GM21576 (cell line): ENCODE measurements around the gene DNAJC3.
"Not testable (repeated sequence)": the region's sequence is repeated elsewhere in the genome, so short reads cannot be mapped to it uniquely, and the experiment has no call there.

Source experiments
- ATAC-seq: cut with Tn5 transposase; IDR thresholded peaks from one replicate; pipeline ENCODE4 v1.9.1; 2021; ENCODE audit warnings: mild to moderate bottlenecking, moderate library complexity; ENCODE audit not compliant: unreplicated experiment

Gene DNAJC3

DNA sequence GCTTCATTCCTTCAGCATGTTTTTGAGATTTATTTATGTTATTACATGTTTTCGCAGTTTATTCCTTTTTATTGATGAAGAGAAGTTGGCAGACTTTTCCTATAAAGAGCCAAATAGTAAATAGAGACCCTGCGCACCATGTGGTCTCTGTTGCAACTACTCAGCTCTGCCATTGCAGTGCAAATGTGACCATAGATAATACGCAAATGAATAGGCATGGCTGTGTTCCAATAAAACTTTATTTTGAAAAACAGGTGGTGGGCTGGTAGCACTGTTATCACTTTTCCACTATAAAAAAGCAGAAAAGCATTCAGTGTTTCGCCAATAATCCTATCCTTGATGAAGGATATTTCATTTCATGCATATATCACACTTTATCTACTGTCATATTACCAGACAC, 95.0 kb downstream of the DNAJC3 start:
- ATAC-seq, result no peak

DNA sequence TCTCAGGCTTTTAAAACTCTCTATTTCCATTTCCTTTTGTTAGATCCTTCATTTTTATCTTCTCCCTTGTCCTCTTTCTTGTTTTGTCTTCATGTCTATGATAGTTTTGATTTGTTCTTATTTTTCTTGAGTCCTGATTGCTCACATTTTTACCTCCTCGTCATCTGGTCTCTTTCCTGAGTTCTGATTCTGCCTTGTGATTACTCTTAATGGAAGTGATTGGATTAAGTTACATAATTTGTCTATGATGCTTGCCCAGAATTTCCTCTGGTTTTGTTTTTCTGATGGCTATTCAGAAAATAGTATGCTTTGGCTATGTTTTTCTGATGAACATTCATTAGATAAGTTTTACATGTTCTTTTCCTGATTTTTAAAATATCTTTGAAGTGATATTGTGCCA, 102.6 kb downstream of the DNAJC3 start:
- no peak for ATAC-seq

DNA sequence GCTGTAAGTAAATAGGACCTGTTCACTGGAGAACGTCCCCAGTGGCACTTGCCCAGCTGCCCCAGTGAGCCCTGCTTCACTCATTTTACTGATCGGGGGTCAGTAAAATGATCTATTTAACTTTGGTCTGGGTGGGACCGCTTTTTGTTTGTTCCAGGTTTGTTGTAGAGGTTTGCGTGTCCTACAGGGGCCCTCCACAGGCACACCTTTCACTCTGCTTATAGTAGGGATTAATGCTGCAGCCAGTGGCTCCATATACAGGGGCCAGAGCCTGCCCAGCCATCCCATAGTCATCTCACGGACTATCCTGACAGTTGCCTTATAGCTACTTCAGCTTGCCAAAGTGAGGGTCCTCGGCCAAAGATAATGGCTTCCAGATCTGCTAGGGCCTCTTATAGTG, 104.1 kb downstream of the DNAJC3 start:
- ATAC-seq, result no peak

DNA sequence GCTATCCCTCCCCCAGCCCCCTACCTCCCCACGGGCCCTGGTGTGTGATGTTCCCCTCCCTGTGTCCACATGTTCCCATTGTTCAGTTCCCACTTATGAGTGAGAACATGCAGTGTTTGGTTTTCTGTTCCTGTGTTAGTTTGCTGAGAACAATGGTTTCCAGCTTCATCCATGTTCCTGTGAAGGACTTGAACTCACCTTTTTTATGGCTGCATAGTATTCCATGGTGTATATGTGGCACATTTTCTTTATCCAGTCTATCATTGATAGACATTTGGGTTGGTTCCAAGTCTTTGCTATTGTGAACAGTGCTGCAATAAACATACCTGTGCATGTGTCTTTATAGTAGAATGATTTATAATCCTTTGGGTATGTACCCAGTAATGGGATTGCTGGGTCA, 105.0 kb downstream of the DNAJC3 start:
- not testable (repeated sequence) for ATAC-seq

DNA sequence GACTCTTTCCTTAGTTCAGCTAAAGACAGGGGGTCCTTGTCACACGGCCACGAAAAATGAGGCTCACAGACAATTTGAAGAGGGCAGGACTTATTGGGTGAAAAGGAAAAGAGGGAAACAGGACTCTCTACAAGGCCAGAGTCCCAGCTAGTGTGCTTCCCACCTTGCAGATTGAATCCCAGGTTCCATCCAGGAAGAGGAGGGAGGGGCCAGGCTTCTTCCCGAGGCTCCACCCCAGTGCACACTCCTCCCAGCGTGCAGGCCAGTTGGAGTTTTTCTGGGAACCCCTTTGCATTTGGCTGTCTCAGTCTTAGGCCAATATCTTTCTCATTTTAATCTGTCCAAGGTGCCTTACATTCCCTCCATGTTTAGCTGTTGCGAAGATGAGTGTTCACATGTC, 106.8 kb downstream of the DNAJC3 start:
- no peak for ATAC-seq

DNA sequence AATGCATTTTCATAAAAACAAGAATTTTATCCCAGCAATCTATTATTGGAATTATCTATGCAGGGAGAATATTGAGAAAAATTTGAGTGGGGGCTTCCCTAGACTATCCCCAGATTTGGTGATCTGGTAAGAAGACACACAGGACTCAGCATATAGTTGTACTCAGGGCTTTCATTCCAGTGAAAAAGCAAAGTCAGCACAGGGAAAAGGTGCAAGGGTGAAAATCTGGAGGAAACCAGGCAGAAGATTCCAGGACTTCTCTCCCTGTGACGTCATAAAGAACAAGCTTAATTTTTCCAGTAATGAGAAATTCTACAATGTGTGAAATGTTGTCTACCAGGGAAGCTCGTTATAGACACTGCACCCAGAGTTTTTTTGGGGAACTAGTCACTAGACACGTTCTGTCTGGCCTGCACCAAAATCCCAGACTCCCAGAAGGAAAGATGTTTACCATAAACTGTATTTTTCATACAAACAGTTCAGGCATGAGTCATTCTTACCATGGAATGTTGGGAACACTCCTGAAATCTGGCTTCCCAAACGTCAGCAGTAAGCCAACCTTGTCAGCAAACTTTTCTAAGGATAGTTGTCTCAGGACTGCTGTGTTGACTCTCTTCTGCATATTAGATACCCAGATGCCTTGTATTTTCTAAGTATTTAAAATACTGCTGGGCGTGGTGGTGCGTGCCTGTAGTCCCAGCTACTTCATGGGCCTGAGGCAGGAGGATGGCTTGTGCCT, 107.4 kb downstream of the DNAJC3 start:
- no peak for ATAC-seq

DNA sequence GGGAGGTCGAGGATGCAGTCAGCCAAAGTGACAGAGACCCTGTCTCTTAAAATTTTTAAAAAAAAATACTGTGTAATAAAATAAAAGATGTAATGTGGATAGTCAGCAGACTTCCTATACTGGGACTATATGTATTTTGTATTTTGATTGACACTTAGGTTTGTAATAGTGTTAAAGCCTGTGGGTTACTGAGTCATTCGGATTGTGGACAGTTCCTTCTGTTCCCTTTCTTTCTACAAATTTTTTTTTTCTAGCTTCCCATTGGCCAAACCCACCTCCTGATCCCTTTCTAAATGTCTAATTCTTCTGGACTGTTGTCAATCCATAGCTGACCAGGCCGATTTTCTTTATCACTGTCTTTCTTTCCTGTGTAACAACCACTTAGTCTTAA, 108.0 kb downstream of the DNAJC3 start:
- ATAC-seq, result no peak

DNA sequence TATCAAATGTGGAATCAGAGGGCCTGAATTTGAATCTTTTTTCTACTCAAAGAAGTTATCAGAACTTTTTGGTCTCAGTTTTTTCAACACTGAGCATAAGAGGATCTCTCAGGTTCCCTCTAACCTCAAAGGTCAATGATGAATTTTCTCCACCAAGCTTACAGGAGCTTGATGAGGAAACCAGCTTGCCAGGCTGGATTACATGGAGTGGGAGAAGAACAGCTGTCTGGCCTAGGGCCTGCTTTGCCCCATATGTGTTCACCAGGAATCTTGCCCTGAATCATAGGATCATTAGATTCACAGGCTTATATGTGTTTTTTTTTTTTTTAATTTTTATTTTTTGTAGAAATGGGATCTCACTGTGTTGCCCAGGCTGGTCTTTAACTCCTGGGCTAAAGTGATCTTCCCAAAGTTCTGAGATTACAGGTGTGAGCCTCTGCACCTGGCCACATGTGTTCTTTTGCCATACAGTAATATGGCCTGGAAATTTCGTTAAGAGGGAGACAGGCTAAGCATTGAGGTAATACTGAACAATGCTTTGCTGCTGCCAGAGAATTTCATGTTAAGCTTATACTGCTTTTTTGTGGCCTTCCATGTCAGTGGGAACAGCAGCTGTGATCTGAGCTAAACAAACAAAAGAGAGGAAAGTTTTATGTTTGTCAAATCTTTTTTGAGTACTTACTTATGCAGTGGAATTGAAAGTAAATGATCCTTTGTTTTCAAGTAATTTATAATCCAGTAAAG, 110.6 kb downstream of the DNAJC3 start:
- ATAC-seq, result no peak

DNA sequence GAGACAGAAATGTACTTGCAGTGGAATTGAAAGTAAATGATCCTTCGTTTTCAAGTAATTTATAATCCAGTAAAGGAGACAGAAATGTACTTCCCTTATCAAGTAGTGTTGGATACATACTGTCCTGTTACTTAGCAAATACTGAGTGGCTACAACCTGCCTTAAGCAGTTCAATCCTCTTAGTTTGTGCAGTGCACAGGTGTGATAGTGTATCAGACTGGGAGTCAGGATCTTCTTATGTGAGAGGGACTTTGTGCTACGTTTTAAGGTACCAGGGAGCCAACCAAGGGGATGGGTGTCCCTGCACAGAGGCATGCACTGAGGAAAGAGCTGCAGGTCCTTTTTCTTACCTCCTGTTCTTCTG, 111.1 kb downstream of the DNAJC3 start:
- no peak for ATAC-seq

DNA sequence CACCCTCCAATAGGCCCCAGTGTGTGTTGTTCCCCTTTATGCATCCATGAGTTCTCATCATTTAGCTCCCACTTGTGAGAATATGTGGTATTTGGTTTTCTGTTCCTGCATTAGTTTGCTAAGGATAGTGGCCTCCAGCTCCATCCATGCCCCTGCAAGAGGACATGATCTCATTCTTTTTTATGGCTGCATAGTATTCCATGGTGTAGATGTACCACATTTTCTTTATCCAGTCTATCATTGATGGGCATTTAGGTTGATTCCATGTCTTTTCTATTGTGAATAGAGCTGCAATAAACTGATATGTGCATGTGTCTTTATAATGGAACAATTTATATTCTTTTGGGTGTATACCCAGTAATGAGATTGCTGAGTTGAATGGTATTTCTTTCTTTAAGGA, 112.4 kb downstream of the DNAJC3 start:
- ATAC-seq, result not testable (repeated sequence)

DNA sequence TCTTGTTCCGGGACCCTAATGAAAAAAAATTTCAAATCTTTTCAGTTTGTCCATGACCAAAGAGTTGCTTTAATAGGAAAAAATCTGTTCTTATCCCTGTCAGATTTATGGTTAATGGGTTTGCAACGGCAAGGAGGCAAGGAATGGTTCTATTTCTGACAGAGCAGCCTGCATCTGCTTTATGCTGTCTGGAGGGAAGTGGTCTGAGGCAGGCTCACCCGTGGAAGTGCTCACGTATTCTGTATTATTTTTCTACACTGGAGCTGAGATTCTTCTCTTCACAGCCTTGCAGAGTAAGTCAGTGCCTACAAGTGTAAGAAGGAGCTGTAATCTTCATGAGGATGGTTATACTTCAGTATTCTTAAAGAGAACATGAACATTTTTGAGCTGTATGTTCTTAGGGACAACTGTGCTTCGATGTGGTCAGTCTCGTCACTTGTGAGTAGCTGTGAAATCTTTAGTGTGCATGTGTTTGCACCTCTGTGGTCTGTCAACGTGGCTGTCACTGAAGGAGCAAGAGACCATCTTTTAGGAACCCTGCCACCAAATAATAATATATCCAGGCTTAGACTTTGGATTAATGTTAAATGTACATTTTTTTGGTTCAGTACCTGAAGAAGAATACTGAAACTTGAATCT, 114.3 kb downstream of the DNAJC3 start:
- ATAC-seq, result no peak

DNA sequence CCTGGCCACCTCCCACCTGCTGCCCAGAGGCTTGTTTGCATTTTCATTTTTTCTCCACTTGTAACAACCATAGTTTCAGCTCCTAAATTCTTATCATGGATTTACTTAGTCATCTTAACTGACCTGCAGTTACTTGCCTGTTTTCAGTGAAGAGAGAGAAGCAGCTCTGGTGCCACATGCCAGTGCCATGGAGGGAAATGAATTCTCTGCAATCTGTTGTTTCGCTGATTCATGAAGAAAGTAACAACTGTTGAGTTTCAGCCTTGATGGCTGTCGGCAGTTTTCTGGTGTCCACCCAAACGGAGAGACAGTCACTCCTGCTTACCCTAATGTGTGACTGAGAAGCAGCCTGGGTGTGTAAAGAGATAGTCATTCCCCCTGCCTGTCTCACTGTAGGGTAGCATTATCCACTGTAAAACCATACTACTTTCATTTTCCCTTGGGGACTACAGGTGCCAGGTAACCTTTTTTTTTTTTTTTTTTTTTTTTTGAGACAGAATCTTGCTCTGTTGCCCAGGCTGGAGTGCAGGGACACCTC, 116.1 kb downstream of the DNAJC3 start:
- no peak for ATAC-seq

DNA sequence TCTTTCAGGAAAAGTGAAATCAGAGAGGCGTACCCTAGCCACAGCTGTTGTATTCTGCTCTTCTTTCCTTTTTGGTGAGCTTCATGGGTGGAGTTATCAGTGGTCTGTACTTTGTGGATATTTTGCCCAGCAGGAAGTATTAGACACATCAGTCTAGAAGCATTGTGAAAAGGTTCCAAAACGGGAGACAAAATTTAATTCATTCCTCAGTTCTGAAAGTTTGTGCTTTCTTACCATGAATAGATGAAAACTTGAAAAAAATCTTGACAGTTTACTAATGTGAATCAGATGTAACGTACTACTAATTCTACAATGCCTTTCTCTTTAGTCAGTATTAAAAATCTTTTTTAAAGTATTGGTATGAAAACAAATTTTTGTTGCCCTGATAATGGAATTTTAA, 116.8 kb downstream of the DNAJC3 start:
- no peak for ATAC-seq

DNA sequence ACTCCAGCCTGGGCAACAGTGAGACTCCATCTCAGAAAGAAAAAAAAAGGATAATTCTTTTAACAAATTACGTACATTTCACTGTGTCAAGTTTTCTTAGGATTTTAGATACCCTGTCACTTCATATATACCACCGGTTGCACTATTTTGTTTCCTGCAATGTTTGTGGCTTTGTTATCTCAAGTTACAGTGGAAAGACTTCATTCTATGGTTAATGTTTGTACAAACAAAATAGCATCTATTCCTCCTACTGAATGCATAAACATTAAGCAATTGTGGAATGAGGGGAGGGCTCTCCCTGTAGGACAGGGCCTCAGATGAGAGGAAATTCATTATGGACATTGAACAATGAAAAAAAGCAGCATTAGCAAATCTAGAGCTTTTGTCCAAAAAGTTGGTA, 120.1 kb downstream of the DNAJC3 start:
- no peak for ATAC-seq

DNA sequence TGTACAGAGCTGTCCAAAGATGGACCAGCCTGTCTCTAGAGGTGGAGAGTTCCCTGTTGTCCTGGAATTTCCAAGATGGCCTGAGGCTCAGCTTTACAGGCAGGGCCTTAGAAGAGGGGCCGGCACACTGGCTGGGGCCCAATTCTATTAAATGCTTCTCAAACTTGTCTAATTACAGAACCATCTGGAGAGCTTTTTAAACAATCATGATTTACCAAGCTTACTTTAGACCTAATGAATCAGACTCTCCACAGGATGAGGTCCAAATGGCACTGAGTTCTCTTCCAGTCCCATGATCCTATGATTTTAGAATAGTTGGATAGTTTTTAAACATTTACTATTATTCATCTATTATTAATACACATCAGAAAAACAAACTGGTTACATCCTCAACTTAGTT, 123.5 kb downstream of the DNAJC3 start:
- ATAC-seq, result no peak

DNA sequence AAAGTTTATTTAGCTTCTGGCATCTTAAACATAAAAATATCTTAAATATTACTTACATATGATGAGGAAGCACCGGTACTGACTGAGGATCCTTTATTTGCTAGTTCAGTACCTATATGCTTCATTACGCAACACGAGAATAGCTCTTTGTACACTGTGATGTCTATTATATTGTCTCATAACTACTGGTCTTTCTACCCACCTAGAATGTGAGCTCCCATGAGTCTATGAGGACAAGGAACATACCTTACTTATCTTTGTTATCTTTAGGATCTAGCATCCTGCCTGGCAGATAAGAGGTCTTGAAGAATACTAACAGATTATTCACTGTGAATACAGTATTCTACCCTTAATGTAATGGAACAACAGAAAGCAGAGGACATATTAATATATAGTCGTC, 124.9 kb downstream of the DNAJC3 start:
- ATAC-seq, result no peak

DNA sequence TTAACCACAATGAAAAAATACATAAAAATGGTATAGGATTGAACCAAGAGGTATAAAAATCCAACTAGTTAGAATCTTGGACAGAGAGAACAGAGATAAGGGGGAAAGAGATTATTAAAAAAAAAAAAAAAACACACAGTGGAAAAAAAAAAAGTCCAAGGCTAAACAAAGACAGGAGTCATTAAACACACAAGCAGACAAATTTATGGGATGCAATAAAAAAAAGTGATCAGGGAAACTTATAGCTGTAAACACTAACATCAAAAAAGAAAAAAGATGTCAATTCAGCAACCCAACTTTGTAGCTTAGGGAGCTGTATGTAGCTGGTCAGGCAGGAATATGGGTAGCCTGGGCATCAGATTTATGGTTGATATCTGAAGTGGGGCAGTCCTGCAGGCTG, 129.0 kb downstream of the DNAJC3 start:
- no peak for ATAC-seq

DNA sequence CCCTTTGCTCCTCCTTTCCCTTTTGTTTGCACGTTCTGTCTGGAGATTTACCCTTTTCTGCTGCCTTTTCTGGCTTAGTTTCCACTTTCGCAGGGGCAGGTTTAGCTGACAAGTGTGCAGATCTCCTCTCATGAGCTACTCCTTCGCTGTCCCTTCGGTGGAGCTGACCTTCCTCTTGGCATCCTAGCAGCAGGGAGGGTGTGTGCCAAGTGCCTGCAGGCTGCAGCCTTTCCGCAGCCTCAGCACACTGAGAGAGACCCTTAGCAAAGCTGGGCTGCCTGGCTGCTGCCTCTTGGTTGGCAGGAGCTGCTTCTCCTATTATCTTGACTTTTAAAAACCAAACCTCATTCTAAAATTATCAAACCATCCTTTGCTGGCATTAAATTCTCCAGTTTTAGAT, 132.5 kb downstream of the DNAJC3 start:
- no peak for ATAC-seq

DNA sequence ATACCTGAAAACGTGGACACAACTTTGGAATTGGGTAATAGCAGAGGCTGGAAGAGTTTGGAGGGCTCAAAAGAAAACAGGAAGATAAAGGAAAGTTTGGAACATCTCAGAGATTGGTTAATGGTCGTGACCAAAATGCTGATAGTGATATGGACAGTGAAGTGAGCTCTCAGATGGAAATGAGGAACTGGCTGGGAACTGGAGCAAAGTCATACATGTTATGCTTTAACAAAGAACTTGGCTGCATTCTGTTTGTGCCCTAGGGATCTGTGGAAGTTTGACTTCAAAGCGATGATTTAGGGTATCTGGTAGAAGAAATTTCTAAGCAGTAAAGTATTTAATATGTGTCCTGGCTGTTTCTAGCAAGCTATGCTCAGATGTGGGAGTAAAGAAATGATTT, 136.2 kb downstream of the DNAJC3 start:
- no peak for ATAC-seq

DNA sequence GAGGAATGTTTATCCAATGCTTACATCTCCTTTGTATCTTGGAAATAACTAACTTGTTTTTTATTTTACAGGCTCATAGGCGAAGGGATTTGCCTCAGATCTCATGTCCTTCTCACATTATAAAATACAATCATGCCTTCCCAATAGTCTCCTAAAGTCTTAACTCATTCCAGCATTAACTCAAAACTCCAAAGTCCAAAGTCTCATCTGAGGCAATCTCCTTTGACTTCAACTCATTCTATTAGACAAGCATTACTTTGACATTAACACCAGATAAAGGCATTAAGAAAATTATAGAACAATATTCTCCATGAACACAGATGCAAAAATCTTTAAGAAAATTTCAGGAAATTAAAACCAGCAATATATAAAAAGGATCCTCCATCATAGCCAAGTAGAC, 137.6 kb downstream of the DNAJC3 start:
- no peak for ATAC-seq

DNA sequence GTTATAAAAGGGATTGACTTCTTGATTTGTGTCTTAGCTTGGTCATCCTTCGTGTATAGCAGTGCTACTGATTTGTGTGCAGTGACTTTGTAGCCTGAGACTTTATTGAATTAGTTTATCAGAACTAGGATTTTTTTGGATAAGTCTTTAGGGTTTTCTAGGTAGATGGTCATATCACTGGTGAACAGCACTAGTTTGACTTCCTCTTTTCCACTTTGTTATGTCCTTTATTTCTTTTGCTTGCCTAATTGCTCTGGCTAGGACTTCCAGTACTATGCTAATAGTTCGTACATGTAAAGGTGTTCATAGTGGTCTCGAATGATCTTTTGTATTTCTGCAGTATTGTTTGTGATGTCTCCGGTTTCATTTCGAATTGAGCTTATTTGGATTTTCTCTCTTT, 145.4 kb downstream of the DNAJC3 start:
- ATAC-seq, result no peak

DNA sequence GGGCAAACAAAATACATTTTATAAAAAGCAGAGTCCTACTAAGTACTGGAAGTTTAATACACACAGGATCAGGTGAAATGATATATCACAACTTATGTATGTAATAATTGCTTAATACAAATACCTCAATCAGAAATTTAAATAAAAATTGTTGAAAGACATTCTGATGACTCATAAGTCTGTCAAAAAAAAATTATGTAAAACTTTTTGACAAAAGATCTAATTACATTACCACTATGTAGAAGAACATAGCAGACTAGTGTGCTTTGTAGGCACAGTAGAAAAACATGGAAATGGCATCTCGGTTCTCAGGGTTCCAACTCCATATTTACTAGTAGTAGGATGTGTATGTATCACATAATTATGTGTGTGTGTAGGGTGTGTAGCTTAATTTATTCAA, 156.2 kb downstream of the DNAJC3 start:
- no peak for ATAC-seq
